NCI-H1694 treated with DMSO at 0.1 percent for 48 hours (cell line): ENCODE measurements around the gene GLDC.
"Not testable (repeated sequence)": the region's sequence is repeated elsewhere in the genome, so short reads cannot be mapped to it uniquely, and the experiment has no call there.

Source experiments
- DNase-seq: peaks from one replicate; lab custom pipeline; 2025; lab: John Stamatoyannopoulos, UW

GLDC gene

DNA sequence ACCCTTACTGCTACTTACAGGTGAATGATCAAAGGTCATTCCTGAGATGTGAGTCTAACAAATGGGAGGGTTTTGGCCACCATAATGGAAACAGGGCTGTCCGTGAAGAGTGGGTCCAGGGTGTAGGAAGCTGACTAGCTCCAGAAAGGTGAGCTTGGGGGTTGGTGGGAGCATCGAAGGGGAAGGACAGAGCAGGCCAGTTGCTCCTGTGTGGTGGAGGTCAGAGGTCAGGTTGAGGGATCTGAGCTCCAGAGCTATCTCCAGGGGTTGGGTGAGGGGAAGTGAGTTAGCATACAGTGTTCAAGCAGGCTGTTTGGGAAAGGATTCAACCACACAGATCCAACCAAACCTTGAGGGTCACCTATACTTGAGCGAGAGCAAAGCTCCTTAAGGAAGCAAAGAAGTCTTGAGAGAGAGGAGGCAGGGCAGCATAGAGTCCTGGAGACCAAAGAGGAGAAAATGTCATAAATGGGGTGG lies 18.7 kb upstream of the GLDC start:
- DNase-seq, result no peak

GRCh38 chr9:6660512-6660911 lies 15.0 kb upstream of the GLDC start:
- DNase-seq, result no peak

- DNase-seq, result no peak
Measured at GRCh38 chr9:6658628-6659353, 13.3 kb upstream of the GLDC start.

- no peak for DNase-seq
Measured at GRCh38 chr9:6656614-6657300, 11.2 kb upstream of the GLDC start.

DNA sequence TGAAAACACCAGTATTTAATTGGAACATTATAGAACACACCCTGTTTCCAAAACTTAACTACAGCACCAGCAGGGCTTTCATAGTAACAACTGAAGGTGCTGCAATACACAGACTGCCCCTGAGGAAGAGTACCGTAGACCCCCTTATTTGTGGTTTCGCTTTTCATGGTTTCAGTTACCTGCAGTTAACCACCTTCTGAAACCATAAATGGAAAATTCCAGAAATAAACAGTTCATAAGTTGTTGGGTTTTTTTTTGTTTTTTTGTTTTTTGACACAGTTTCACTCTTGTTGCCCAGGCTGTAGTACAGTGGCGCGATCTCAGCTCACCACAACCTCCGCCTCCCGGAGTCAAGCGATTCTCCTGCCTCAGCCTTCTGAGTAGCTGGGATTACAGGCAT lies 9.5 kb upstream of the GLDC start:
- DNase-seq, result no peak

DNA sequence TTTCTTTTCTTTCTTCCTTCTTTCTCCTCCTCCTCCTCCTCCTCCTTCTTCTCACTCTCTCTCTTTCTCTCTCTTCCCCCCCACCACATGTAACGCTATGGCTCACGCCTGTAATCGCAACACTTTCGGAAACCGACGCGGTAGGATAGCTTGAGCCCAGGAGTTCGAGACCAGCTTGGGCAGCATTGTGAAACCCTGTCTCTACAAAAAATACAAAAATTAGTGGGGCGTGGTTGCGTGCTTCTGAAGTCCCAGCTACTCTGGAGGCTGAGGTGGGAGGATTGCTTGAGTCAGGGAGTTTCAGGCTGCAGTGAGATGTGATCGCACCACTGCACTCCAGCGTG lies 736 bp upstream of the GLDC start:
- DNase-seq, result no peak

- not testable (repeated sequence) for DNase-seq
Measured at GRCh38 chr9:6645105-6645354, 499 bp downstream of the GLDC start.

DNA sequence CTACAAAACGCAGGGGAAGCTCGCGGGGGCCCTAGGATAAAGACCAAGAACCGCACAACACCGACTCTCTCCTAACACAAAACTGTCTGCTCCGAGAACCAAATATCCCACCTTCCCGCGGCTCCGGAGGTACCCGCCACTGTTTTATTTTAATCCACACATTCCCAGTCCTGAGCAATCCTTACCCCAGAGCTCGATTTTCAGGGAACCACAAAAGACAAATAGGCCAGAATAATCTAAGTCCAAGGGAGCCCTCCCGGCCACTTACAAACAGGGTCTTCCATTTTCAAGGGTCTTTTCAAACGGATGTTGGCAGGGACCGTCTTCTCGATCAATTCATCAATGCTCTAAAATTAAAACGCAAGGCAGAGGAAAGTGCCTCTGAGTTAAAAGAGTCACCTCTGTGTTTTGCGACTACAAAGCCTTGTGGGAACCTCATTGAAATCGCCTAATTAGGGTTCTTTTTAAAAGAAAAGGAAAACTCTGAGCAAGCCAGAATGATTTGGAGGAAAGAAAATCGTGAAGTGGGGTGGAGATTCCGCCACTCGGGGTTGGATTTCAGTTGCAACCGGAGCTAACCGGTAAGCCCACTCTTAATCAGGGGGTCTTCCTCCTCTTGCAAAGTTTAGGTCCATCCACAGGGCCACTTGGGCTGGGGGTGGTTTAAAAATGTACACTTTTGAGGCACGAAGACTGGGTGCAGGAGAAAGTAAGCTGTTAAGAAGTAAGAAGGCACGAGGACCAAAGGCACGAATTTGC lies 1.0 kb downstream of the GLDC start:
- no peak for DNase-seq

DNA sequence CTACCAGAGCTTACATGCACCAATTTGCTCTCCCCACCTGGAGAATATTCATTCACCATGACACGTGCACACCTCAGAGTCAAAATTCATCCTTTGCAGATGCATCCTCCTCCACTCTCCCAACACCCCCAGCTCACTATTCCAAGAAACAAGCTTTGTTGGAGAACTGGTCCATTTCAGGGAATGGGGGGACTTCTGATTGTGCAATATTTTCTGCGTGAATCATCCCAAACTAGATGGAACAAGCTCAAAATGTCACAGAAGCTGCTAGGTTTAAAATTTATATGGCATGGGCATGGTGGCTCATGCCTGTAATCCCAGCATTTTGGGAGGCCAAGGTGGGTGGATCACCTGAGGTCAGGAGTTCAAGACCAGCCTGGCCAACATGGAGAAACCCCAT lies 3.6 kb downstream of the GLDC start:
- no peak for DNase-seq

GRCh38 chr9:6641561-6641960 lies 4.0 kb downstream of the GLDC start:
- DNase-seq, result no peak

- no peak for DNase-seq
Measured at GRCh38 chr9:6641056-6641455, 4.5 kb downstream of the GLDC start.

GRCh38 chr9:6640268-6641051 lies 5.1 kb downstream of the GLDC start:
- DNase-seq, result no peak

- DNase-seq, result no peak
Measured at GRCh38 chr9:6639622-6640021, 5.9 kb downstream of the GLDC start.

DNA sequence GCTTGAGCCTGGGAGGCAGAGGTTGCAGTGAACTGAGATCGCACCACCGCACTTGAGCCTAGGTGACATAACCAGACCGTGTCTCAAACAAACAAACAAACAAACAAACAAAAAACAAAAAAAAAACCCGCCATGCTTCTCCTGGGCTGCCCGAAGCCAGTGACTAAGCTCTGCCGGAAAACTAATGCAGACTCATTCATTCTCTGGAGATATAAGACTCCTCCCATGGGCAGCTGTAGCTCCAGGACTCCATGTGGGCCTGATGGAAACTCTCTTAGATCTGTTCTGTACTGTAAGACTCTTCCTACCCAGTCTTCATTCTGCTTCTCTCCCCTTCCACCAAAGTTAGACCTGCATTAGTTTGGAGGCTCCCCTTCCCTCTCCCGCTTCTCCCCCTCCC lies 11.1 kb downstream of the GLDC start:
- DNase-seq, result no peak

DNA sequence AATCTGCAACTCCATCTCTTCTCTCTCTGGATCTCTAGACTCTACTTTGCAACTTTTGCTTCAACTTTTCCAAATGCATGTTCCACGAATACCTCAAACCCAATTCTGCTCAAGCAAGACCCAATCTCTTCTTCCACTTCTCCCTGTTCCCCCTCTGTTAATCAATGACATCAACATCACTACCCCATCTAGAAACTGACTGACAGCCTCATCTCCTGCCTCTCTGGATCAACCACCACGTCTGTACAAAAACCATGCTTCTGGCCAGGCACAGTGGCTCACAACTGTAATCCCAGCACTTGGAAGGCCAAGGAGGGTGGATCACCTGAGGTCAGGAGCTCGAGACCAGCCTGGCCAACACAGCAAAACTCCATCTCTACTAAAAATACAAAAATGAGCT lies 12.2 kb downstream of the GLDC start:
- DNase-seq, result no peak

DNA sequence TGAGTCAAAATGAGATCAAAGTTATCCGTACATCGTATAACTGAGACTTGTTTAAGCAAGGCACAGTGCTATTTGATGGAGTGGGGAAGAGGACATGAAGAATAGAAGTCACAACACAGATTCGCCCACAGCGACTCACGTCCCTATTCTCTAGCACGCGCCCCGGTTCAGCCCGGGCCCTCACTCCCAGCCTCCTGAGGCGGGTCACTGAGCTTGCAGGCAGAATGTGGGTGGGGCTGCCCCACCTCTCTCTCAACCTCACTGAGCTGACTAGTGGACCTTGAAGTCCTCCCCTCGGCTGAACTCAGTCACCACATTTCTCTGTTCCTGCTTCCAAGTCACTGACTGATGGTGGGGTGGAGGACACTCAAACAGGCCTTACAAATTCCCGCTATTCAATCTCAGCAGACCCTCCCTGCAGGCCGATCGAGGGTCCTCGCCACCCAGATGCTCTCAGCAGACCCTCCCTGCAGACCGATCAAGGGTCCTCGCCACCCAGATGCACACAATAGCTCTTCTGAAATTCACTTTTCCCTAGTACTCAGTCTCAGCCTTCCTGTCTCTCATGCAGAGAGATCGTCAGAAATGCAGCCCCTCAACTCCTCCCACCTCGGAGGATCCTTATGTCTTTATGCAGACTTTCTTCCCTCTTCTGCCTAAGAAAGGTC lies 12.9 kb downstream of the GLDC start:
- no peak for DNase-seq

DNA sequence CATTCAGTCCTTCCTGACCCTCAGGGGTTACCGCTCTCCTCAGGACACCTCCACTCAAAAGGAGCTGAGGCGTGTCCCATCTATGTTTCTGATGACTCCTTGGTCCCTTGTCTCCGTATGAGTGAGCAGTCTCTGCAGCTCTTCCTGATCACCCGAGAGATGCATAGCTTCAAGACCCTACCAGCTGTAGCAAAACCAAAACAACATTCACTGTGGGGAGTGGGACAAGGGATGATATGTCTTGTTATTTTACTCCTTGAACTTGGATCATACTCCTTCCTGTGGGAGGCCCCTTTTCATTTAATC lies 14.4 kb downstream of the GLDC start:
- DNase-seq, result no peak

DNA sequence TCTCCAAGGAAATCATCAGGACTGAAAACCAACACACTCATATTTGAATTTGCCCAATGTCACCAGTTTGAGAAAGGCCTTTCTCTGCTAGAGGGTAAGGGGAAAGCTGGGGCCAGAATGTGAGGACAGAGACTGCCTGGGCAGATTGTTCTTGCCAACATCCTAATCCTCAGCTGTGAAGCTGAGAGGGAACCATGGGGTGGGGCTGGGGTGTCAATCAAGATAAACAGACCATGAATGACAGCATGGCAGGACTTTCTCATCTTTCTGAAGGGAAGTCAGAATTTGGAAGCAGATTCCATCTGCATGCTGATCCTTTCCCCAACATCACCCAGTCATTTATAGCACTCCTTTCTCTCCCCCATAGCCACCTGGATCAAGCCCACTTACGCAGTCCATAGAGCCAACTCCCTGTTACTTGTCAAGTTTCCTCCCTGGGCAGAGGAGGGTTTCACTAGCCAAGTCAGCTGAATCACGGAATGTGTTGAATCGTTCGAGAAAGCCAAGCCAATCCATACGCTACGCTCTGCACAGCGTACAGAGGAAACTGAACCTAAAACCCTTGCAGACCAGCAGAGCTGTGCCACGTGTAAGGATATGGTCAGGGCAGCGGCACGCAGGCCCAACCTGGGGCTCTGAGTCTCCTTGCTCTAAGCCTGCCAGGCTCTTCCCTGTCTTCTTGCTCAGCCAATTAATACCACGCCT lies 14.9 kb downstream of the GLDC start:
- DNase-seq, result no peak

DNA sequence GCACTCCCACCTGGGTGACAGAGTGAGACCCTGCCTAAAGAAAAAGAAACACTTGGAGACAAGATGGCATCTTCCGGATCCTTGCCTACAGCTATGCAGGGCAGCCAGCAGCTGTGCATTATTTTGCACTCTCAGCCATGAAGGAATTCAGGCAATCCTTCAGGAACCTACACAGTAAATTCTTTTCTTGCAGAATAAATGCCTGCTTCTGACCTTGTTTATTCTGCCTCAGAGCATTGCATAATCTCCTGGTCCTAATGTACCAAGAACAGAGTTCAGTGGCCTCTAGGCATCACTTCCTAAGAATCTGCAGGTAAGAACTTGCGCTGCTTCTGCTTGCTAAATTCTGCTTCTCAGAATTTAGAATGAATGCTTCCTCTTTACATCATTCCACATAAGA lies 16.8 kb downstream of the GLDC start:
- no peak for DNase-seq

GRCh38 chr9:6625363-6625762 lies 20.2 kb downstream of the GLDC start:
- no peak for DNase-seq

GRCh38 chr9:6622784-6623183 lies 22.7 kb downstream of the GLDC start:
- DNase-seq, result not testable (repeated sequence)

GRCh38 chr9:6620796-6621195 lies 24.7 kb downstream of the GLDC start:
- no peak for DNase-seq
